Gastroesophageal sphincter (tissue), 2 donors: ENCODE measurements around the gene POU4F1.

Source experiments
- POLR2A ChIP-seq, 2 donors: fragments of 450-650 bp; IDR thresholded peaks; one replicate each; pipeline ENCODE4 v1.6.1; 2017; ENCODE audit warnings: antibody characterized with exemption in 2 of 2, mild to moderate bottlenecking in 2 of 2, moderate library complexity in 1 of 2
- POLR2AphosphoS5 ChIP-seq: sonication (generic); formaldehyde crosslinking; IDR thresholded peaks from one replicate; pipeline ENCODE4 v1.6.1; 2017; ENCODE audit warnings: antibody characterized with exemption

GRCh38 chr13:78620936-78621470 is 17.7 kb upstream of the POU4F1 start:
- TF ChIP-seq POLR2A (IDR thresholded peaks at IDR 0.05) (no peak), POLR2AphosphoS5 (no peak)
